Transverse colon (tissue), 4 donors: ENCODE data around the gene TRMT61A. TPM values are rescaled to one million over a fixed set of nuclear protein-coding genes. Genes with fewer than 3 reads are reported as not detected.
A peak's percentile ranks its signal among the peaks of the same experiment; 100 is the strongest.

Source experiments
- DNase-seq: peaks from one replicate; pipeline ENCODE4 v3.0.0-alpha.2; 2019
- H3K27ac ChIP-seq, 4 donors: fragments of 200-600 bp; sonication (generic); 2 replicates each; pipeline ENCODE4 v1.5.1; 2016 to 2018; ENCODE audit warnings: inconsistent platforms in 4 of 4
- H3K27me3 ChIP-seq: fragments of 200-600 bp; sonication (generic); 2 replicates; pipeline ENCODE4 v1.5.1; 2017; ENCODE audit warnings: inconsistent platforms
- H3K36me3 ChIP-seq, 4 donors: fragments of 200-600 bp; sonication (generic); 2 replicates each; pipeline ENCODE4 v1.5.1; 2017 to 2019; ENCODE audit warnings: inconsistent platforms in 4 of 4
- H3K4me1 ChIP-seq, 4 donors: fragments of 200-600 bp; sonication (generic); 2 replicates each; pipeline ENCODE4 v1.5.1; 2017 to 2020; ENCODE audit warnings: inconsistent platforms in 4 of 4
- H3K4me3 ChIP-seq, 4 donors: fragments of 200-600 bp; sonication (generic); 1 replicate in 1 of 4; 2 replicates in 3 of 4; pipeline versions ENCODE4 v1.5.1 to v1.6.1; 2017 to 2019; ENCODE audit warnings: inconsistent platforms in 4 of 4
- H3K9me3 ChIP-seq, 2 donors: fragments of 200-600 bp; sonication (generic); 2 replicates each; pipeline ENCODE4 v1.5.1; 2017 to 2019; ENCODE audit warnings: inconsistent platforms in 2 of 2
- CTCF ChIP-seq, 5 experiments: fragments of 200-600 bp in 3 of 5; fragments of 450-650 bp in 2 of 5; sonication (generic) in 3 of 5; IDR thresholded peaks; 1 replicate in 2 of 5; 2 replicates in 3 of 5; pipeline ENCODE4 v1.5.1; 2016 to 2017; ENCODE audit warnings: antibody characterized with exemption in 5 of 5, inconsistent platforms in 3 of 5, mild to moderate bottlenecking in 2 of 5, moderate library complexity in 1 of 5
- EP300 ChIP-seq: sonication (generic); formaldehyde crosslinking; IDR thresholded peaks from one replicate; pipeline ENCODE4 v1.6.1; 2017; ENCODE audit warnings: antibody characterized with exemption, low read depth
- POLR2A ChIP-seq: fragments of 450-650 bp; IDR thresholded peaks from one replicate; pipeline ENCODE4 v1.6.1; 2016; ENCODE audit warnings: antibody characterized with exemption, mild to moderate bottlenecking, moderate library complexity
- POLR2AphosphoS5 ChIP-seq, 3 donors: sonication (generic); formaldehyde crosslinking; IDR thresholded peaks; one replicate each; pipeline ENCODE4 v1.6.1; 2016; ENCODE audit warnings: antibody characterized with exemption in 3 of 3
- WGBS, 2 donors: methylation state at CpG; one replicate each; pipeline ENCODE4 v1.1.5; 2018; ENCODE audit warnings: low coverage in 1 of 2; 5-methylcytosine and 5-hydroxymethylcytosine counted together
- in situ Hi-C, 4 donors: fragments of 200-750 bp; cut with MboI; loops; one replicate each; pipeline versions ENCODE4 v1.15.0 to v1.15.1; 2017; ENCODE audit warnings: low sequenced_read_pairs in 3 of 4, low pct_ligation_motif_present in 1 of 4, low pct_unique_long_range_greater_than_20kb in 1 of 4
- intact Hi-C: fragments of 100-400 bp; cut with DNase I; formaldehyde crosslinking; loops from one replicate; pipeline ENCODE4 v1.15.1; 2023; ENCODE audit warnings: low total_unique reads
- total RNA-seq, 4 donors: library from RNA; depleted of rRNA; stranded (reverse); fragments of >200 nt; gene quantifications; one replicate each; pipeline ENCODE4 v1.1.0, GENCODE V29; 2016

The TRMT61A gene
- total RNA-seq, 4 donors from 2014 or later = 12.2 to 38.2 (median 14.1) TPM

- in situ Hi-C loops = loop anchor here in 1 of 4 donors (10.0 kb wide), 1 partner anchor 53 kb away; no protein-coding TSS in a partner anchor
- intact Hi-C loops = no loop called here
Observed at GRCh38 chr14:103558071-103558882, 29.3 kb downstream of the TRMT61A start.

GRCh38 chr14:103559766-103560165 is 30.8 kb downstream of the TRMT61A start:
- Histone ChIP-seq H3K4me1 (peaks cover 22 to 65% (median 40%) of the 10 kb centered on the region in 4 donors), H3K27ac (peak overlapping the region; percentile 54 to 70 (median 64)), H3K9me3 (no peaks in the 10 kb centered on the region), H3K4me3 (no peak overlapping the region), H3K36me3 (peaks cover 0 to 20% (median 4%) of the 10 kb centered on the region in 4 donors), H3K27me3 (no peaks in the 10 kb centered on the region)
- no peak for TF ChIP-seq CTCF (IDR thresholded peaks at IDR 0.05)
- no peak for TF ChIP-seq EP300
- no peak for TF ChIP-seq POLR2A
- no peak for TF ChIP-seq POLR2AphosphoS5 (IDR thresholded peaks at IDR 0.05)
- in situ Hi-C loops (loop anchor here in 1 of 4 donors (10.0 kb wide), 1 partner anchor 55 kb away; no protein-coding TSS in a partner anchor), intact Hi-C loops (no loop called here)
- 74 to 85% methylated on average over 7 to 9 of the region's 9 CpGs for WGBS, 2 donors
- no peak for DNase-seq

More at GRCh38 chr14:103558071-103558882, 29.3 kb downstream of the TRMT61A start:
- WGBS, 2 donors = 81 to 83% methylated on average over 7 to 16 of the region's 16 CpGs
- Histone ChIP-seq H3K27me3 (no peaks in the 10 kb centered on the region), H3K4me1 (peaks cover 15 to 50% (median 29%) of the 10 kb centered on the region in 4 donors), H3K27ac (peak overlapping the region; percentile 54 to 70 (median 64)), H3K9me3 (no peaks in the 10 kb centered on the region), H3K4me3 (no peak overlapping the region), H3K36me3 (peaks cover 0 to 20% (median 4%) of the 10 kb centered on the region in 4 donors)
- DNase-seq = no peak
- TF ChIP-seq EP300 = no peak
- TF ChIP-seq POLR2AphosphoS5 (IDR thresholded peaks at IDR 0.05) = peak in 1 of 3 donors; percentile 14

- H3K4me3 ChIP-seq = peak overlapping the region in 1 of 4 donors; percentile 94
- no peak for TF ChIP-seq POLR2AphosphoS5 (IDR thresholded peaks at IDR 0.05)
- TF ChIP-seq CTCF (IDR thresholded peaks at IDR 0.05) = no peak
- no peak for TF ChIP-seq POLR2A
- no peak for TF ChIP-seq EP300
- 40 to 73% methylated on average over 1 to 8 of the region's 8 CpGs for WGBS, 2 donors
- no peaks in the 10 kb centered on the region for H3K27me3 ChIP-seq
- in situ Hi-C loops = no loop called here
- peaks cover 22 to 68% (median 42%) of the 10 kb centered on the region in 4 donors for H3K4me1 ChIP-seq
- intact Hi-C loops = no loop called here
- no peaks in the 10 kb centered on the region for H3K9me3 ChIP-seq
- peak overlapping the region in 3 of 4 donors; percentile 96 to 98 (median 98) for H3K27ac ChIP-seq
- peaks cover 0 to 20% (median 4%) of the 10 kb centered on the region in 4 donors for H3K36me3 ChIP-seq
- DNase-seq = no peak
Observed at GRCh38 chr14:103560691-103561090, 31.7 kb downstream of the TRMT61A start.

- TF ChIP-seq POLR2AphosphoS5 (IDR thresholded peaks at IDR 0.05) (no peak), CTCF (IDR thresholded peaks at IDR 0.05) (peak in 2 of 5 experiments; percentile 8), POLR2A (no peak), EP300 (no peak)
- Histone ChIP-seq H3K36me3 (peaks cover 0 to 20% (median 4%) of the 10 kb centered on the region in 4 donors), H3K4me3 (peak overlapping the region; percentile 91 to 95 (median 94)), H3K27ac (peak overlapping the region; percentile 95 to 98 (median 97)), H3K4me1 (peaks cover 22 to 68% (median 42%) of the 10 kb centered on the region in 4 donors), H3K9me3 (no peaks in the 10 kb centered on the region), H3K27me3 (no peaks in the 10 kb centered on the region)
- intact Hi-C loops = no loop called here
- in situ Hi-C loops = no loop called here
- peak; percentile 35 for DNase-seq
- 4% methylated on average over 36 of the region's 36 CpGs; no CpG with 5 or more reads in 1 of the 2 donors for WGBS, 2 donors
Observed at GRCh38 chr14:103561381-103562178, 32.6 kb downstream of the TRMT61A start.
